K562 (cell line): ENCODE measurements around the gene JMJD1C. TPM values are rescaled to one million over a fixed set of nuclear protein-coding genes. Genes with fewer than 3 reads are reported as not detected.

Source experiments
- ATAC-seq: fragments of 200-7000 bp; cut with Tn5 transposase; 3 replicates; pipeline ENCODE4 v1.9.1; 2020; ENCODE audit warnings: moderate library complexity
- BruUV-seq: library from RNA; stranded (reverse); fragments of 400-500 nt; replicated peaks from 2 replicates; lab custom pipeline; 2021; lab: Mats Ljungman, UMichigan
- CTCF ChIA-PET: fragments of 300-600 bp; formaldehyde crosslinking; extraction: SDS; loops from one replicate; lab custom pipeline; 2021; ENCODE audit warnings: low intra/inter-chr PET ratio; lab: Yijun Ruan, JAX
- POLR2A ChIA-PET: fragments of 300-600, 350-650 bp; sonication (Branson Sonifier 250); formaldehyde crosslinking; extraction: SDS; loops from one replicate; lab custom pipeline; 2021; ENCODE audit warnings: antibody characterized with exemption, inconsistent platforms; lab: Yijun Ruan, JAX
- DNase-seq, 4 experiments: peaks; one replicate each; pipeline versions ENCODE4 v3.0.0 to v3.0.0-alpha.2; 2011 to 2018; ENCODE audit warnings: low spot score in 3 of 4, mixed read lengths in 3 of 4; ENCODE audit errors: extremely low read depth in 1 of 4
- FAIRE-seq: peaks from 2 replicates; lab custom pipeline; 2011; peaks lifted over from hg19 to GRCh38; lab: Jason Lieb, UNC
- H2AFZ ChIP-seq: 2 replicates; pipeline ENCODE4 v1.6.0; 2011; ENCODE audit warnings: low read depth, low read length, control low read depth, inconsistent platforms
- H3K27ac ChIP-seq: fragments of 200-600 bp; 3 replicates; pipeline ENCODE4 v1.8.0; 2011; ENCODE audit warnings: low read depth, mild to moderate bottlenecking, control low read depth, inconsistent platforms, low read length, moderate library complexity, mixed read lengths; ENCODE audit errors: extremely low read depth
- H3K27me3 ChIP-seq, 2 experiments: fragments of 300-600 bp in 1 of 2; 2 replicates in 1 of 2; 3 replicates in 1 of 2; pipeline versions ENCODE4 v1.6.0 to v1.8.0; 2011; ENCODE audit warnings: inconsistent platforms in 2 of 2, low read length in 2 of 2, mild to moderate bottlenecking in 1 of 2, mixed read lengths in 1 of 2, moderate library complexity in 1 of 2; ENCODE audit not compliant: control insufficient read depth in 2 of 2, insufficient read depth in 2 of 2
- H3K36me3 ChIP-seq: fragments of 300-600 bp; 3 replicates; pipeline ENCODE4 v1.8.0; 2011; ENCODE audit warnings: mild to moderate bottlenecking, low read length, inconsistent platforms; ENCODE audit not compliant: control insufficient read depth, insufficient read depth
- H3K4me1 ChIP-seq, 2 experiments: fragments of 200-600 bp in 1 of 2; replicated peaks in 1 of 2; 2 replicates in 1 of 2; 3 replicates in 1 of 2; pipeline versions ENCODE4 v1.5.1 to v1.8.0; 2011; ENCODE audit warnings: inconsistent platforms in 2 of 2, low read length in 2 of 2, mild to moderate bottlenecking in 1 of 2, mixed read lengths in 1 of 2, moderate library complexity in 1 of 2; ENCODE audit not compliant: control insufficient read depth in 2 of 2, insufficient read depth in 2 of 2
- H3K4me2 ChIP-seq: 2 replicates; pipeline ENCODE4 v1.6.1; 2011; ENCODE audit warnings: low read length, control low read depth, inconsistent platforms, mixed read lengths; ENCODE audit not compliant: insufficient read depth
- H3K4me3 ChIP-seq: fragments of 200-600 bp; sonication (generic), shearing (Covaris generic); 2 replicates; pipeline ENCODE4 v1.5.1; 2016; ENCODE audit warnings: control low read depth, inconsistent platforms
- H3K79me2 ChIP-seq: fragments of 200-600 bp; 3 replicates; pipeline ENCODE4 v1.8.0; 2011; ENCODE audit warnings: low read length, inconsistent platforms; ENCODE audit not compliant: control insufficient read depth, insufficient read depth
- H3K9ac ChIP-seq, 2 experiments: 2 replicates each; pipeline versions ENCODE4 v1.6.0 to v1.6.1; 2011; ENCODE audit warnings: low read depth in 2 of 2, low read length in 2 of 2, control low read depth in 1 of 2, inconsistent platforms in 1 of 2, mild to moderate bottlenecking in 1 of 2, mixed read lengths in 1 of 2; ENCODE audit not compliant: insufficient read depth in 1 of 2
- H3K9me1 ChIP-seq: one replicate; pipeline ENCODE4 v1.6.0; 2011; ENCODE audit warnings: inconsistent platforms, mild to moderate bottlenecking, low read length, moderate library complexity; ENCODE audit not compliant: control insufficient read depth, insufficient read depth
- H3K9me3 ChIP-seq: replicated peaks from 2 replicates; pipeline ENCODE4 v1.5.1; 2011; ENCODE audit warnings: low read depth, low read length, inconsistent platforms; ENCODE audit not compliant: control insufficient read depth, insufficient read depth
- H4K20me1 ChIP-seq: replicated peaks from 2 replicates; pipeline ENCODE4 v1.6.1; 2011; ENCODE audit warnings: low read length, inconsistent platforms, mixed read lengths; ENCODE audit not compliant: control insufficient read depth, insufficient read depth
- HMBOX1 ChIP-seq: sonication (generic); IDR thresholded peaks from 2 replicates; pipeline ENCODE4 v1.6.1; 2016
- NR4A1 ChIP-seq, 2 experiments: fragments of 250-450 bp in 1 of 2; fragments of 450-650 bp in 1 of 2; sonication (Bioruptor Pico) in 1 of 2; IDR thresholded peaks; 2 replicates each; pipeline versions ENCODE4 v1.4.0 to v1.6.1; 2016 to 2020; ENCODE audit warnings: mild to moderate bottlenecking in 2 of 2, missing compliant biosample characterization in 1 of 2, missing genetic modification characterization in 1 of 2, moderate library complexity in 1 of 2
- WGBS: fragments of 100-300 bp; shearing (Covaris generic); methylation state at CpG from one replicate; pipeline ENCODE4 v1.1.6; 2016; ENCODE audit warnings: low coverage, mixed read lengths; ENCODE audit not compliant: insufficient coverage; ENCODE audit errors: missing lambda C conversion rate; 5-methylcytosine and 5-hydroxymethylcytosine counted together
- in situ Hi-C: fragments of 300-500 bp; cut with MboI; formaldehyde crosslinking; loops from 4 replicates; pipeline ENCODE4 v1.15.0; 2018; ENCODE audit warnings: inconsistent platforms, mixed read lengths
- intact Hi-C: fragments of 100-400 bp; cut with micrococcal nuclease; formaldehyde crosslinking; loops from 2 replicates; pipeline ENCODE4 v1.14.2; 2022
- polyA plus RNA-seq, 8 experiments: library from polyadenylated mRNA; depleted of rRNA in 4 of 8; stranded (reverse) in 5 of 8; unstranded in 3 of 8; fragments of >200 nt; fragmentation: Nextera tagmentation in 2 of 8; fragmentation: Illumina TruSeq in 1 of 8; extraction: Ambion mirVana in 2 of 8; extraction: Trizol in 1 of 8; gene quantifications; 2 replicates each; pipeline versions ENCODE4 v1.2.1 to v1.2.3, GENCODE V29; 2011 to 2014; ENCODE audit warnings: inconsistent platforms in 1 of 8, missing spikeins in 1 of 8
- total RNA-seq, 7 experiments: library from RNA; depleted of rRNA in 6 of 7; stranded (reverse); fragments of >200 nt in 6 of 7; fragmentation: Illumina TruSeq in 2 of 7; extraction: Trizol in 2 of 7; gene quantifications; 2 replicates each; pipeline versions ENCODE4 v1.2.1 to v1.2.3, GENCODE V29; 2011 to 2021; ENCODE audit warnings: low replicate concordance in 1 of 7

The JMJD1C gene
- total and polyA plus RNA-seq, 9 of the 15 experiments (the other 6 are each of a cell fraction or from before 2014, with no cell fraction given), result 25.3 to 68.0 (median 47.2) TPM

- intact Hi-C loops, result loop anchor here (5.0 to 10.0 kb wide), 2 partner anchors 47 to 110 kb away; no protein-coding TSS in a partner anchor
- WGBS, result 3% methylated on average over 2 of the region's 2 CpGs
- peaks cover 41% of the 10 kb centered on the region for H3K79me2 ChIP-seq
- TF ChIP-seq NR4A1 (CRISPR knock-in tag; IDR thresholded peaks at IDR 0.05) (no peak), NR4A1 (tag; IDR thresholded peaks at IDR 0.05) (no peak), HMBOX1 (peak; percentile 73)
- no peak overlapping the region for H2AFZ ChIP-seq
- no TSS peak for BruUV-seq
- no peaks in the 10 kb centered on the region for H3K36me3 ChIP-seq
- peak overlapping the region; percentile 26; the same call in 1 of the 2 replicates for H3K4me2 ChIP-seq
- DNase-seq, result peak in 3 of 4 experiments; percentile 13 to 23 (median 21)
- H3K9ac ChIP-seq, result no peak overlapping the region
- no peaks in the 10 kb centered on the region for H3K9me1 ChIP-seq
- peak; percentile 65 for ATAC-seq
- H3K4me3 ChIP-seq, result no peak overlapping the region
- ChIA-PET POLR2A (interaction anchor here (1.1 to 1.8 kb wide), 4 partner anchors 11 to 19 kb away, joined by 3 to 7 read pairs (median 4); no protein-coding TSS in a partner anchor), CTCF (no interaction called here)
- FAIRE-seq, result no peak
- no peaks in the 10 kb centered on the region; a peak in 1 of 5 replicates for H3K27me3 ChIP-seq
- H3K27ac ChIP-seq, result peak overlapping the region; percentile 20; the same call in 1 of the 3 replicates
- peaks cover 5 to 25% of the 10 kb centered on the region in 2 experiments for H3K4me1 ChIP-seq
- no peaks in the 10 kb centered on the region for H3K9me3 ChIP-seq
- in situ Hi-C loops, result no loop called here
- H4K20me1 ChIP-seq, result no peaks in the 10 kb centered on the region
Observed at GRCh38 chr10:63324495-63324854, 141.3 kb downstream of the JMJD1C start.
